ENCODE results near the gene GAREM1. TPM values are rescaled to one million over a fixed set of nuclear protein-coding genes. Genes with fewer than 3 reads are reported as not detected.

The GAREM1 gene
- total and polyA plus RNA-seq, 7 experiments from 2014 or later, result 0.06 to 1.0 (median 0.43) TPM; not detected in 2

GRCh38 chr18:32422201-32422600 lies 48.5 kb downstream of the GAREM1 start:
- DNase-seq (no peak), ATAC-seq (no peak)
- H3K36me3 Mint-ChIP-seq, result no peaks in the 10 kb centered on the region
- Histone ChIP-seq H3K4me1 (ENCODE audit: control insufficient read depth in 2 of 2, insufficient read depth in 2 of 2, low read length in 2 of 2) (no peaks in the 10 kb centered on the region), H3K27me3 (ENCODE audit: control insufficient read depth in 2 of 2, insufficient read depth in 2 of 2, low read length in 2 of 2) (no peaks in the 10 kb centered on the region), H3K4me3 (ENCODE audit: low read length) (no peak overlapping the region), H3K27ac (ENCODE audit: low read depth, low read length) (no peak overlapping the region), H3K9me3 (ENCODE audit: control insufficient read depth in 2 of 3, low read length in 3 of 3) (no peaks in the 10 kb centered on the region), H3K36me3 (ENCODE audit: control insufficient read depth in 2 of 3, insufficient read depth in 3 of 3, low read length in 3 of 3) (no peaks in the 10 kb centered on the region)
- CTCF ChIA-PET, result interaction anchor here (0.5 kb wide), 1 partner anchor 163 kb away, joined by 6 read pairs; no protein-coding TSS in a partner anchor
- no peak overlapping the region for H3K27ac Mint-ChIP-seq
- POLR2A ChIA-PET, result no interaction called here
- H3K4me1 Mint-ChIP-seq, result peaks cover 0 to 2% (median 0%) of the 10 kb centered on the region in 7 donors
- intact Hi-C loops (cut with micrococcal nuclease), result no loop called here
- peaks cover 0 to 14% (median 0%) of the 10 kb centered on the region in 5 donors for H3K27me3 Mint-ChIP-seq
- H3K4me3 Mint-ChIP-seq, result no peak overlapping the region
- H3K9me3 Mint-ChIP-seq, result no peaks in the 10 kb centered on the region

GRCh38 chr18:32420084-32420750 lies 50.5 kb downstream of the GAREM1 start:
- Mint-ChIP-seq H3K9me3 (peaks cover 0 to 3% (median 0%) of the 10 kb centered on the region in 11 donors), H3K27ac (no peak overlapping the region), H3K36me3 (no peaks in the 10 kb centered on the region), H3K4me3 (no peak overlapping the region), H3K4me1 (peaks cover 0 to 2% (median 0%) of the 10 kb centered on the region in 7 donors), H3K27me3 (peaks cover 0 to 15% (median 6%) of the 10 kb centered on the region in 5 donors)
- DNase-seq (no peak), ATAC-seq (no peak)
- H3K27me3 ChIP-seq (ENCODE audit: control insufficient read depth in 2 of 2, insufficient read depth in 2 of 2, low read length in 2 of 2), result no peaks in the 10 kb centered on the region
- no peak overlapping the region for H3K4me3 ChIP-seq (ENCODE audit: low read length)
- H3K4me1 ChIP-seq (ENCODE audit: control insufficient read depth in 2 of 2, insufficient read depth in 2 of 2, low read length in 2 of 2), result no peaks in the 10 kb centered on the region
- intact Hi-C loops (cut with micrococcal nuclease), result no loop called here
- no peaks in the 10 kb centered on the region for H3K9me3 ChIP-seq (ENCODE audit: control insufficient read depth in 2 of 3, low read length in 3 of 3)
- H3K36me3 ChIP-seq (ENCODE audit: control insufficient read depth in 2 of 3, insufficient read depth in 3 of 3, low read length in 3 of 3), result no peaks in the 10 kb centered on the region
- ChIA-PET CTCF (no interaction called here), POLR2A (no interaction called here)
- H3K27ac ChIP-seq (ENCODE audit: low read depth, low read length), result no peak overlapping the region

GRCh38 chr18:32418148-32418547 lies 52.5 kb downstream of the GAREM1 start:
- H3K4me3 Mint-ChIP-seq, result no peak overlapping the region
- no peak overlapping the region for H3K27ac Mint-ChIP-seq
- ChIA-PET CTCF (no interaction called here), POLR2A (no interaction called here)
- peaks cover 0 to 3% (median 0%) of the 10 kb centered on the region in 11 donors for H3K9me3 Mint-ChIP-seq
- no peaks in the 10 kb centered on the region for H3K36me3 ChIP-seq (ENCODE audit: control insufficient read depth in 2 of 3, insufficient read depth in 3 of 3, low read length in 3 of 3)
- peaks cover 3 to 25% (median 6%) of the 10 kb centered on the region in 5 donors for H3K27me3 Mint-ChIP-seq
- no peaks in the 10 kb centered on the region for H3K4me1 ChIP-seq (ENCODE audit: control insufficient read depth in 2 of 2, insufficient read depth in 2 of 2, low read length in 2 of 2)
- no peak for ATAC-seq
- H3K4me1 Mint-ChIP-seq, result peaks cover 0 to 2% (median 0%) of the 10 kb centered on the region in 7 donors
- no peaks in the 10 kb centered on the region for H3K36me3 Mint-ChIP-seq
- no peak overlapping the region for H3K4me3 ChIP-seq (ENCODE audit: low read length)
- no peak overlapping the region for H3K27ac ChIP-seq (ENCODE audit: low read depth, low read length)
- DNase-seq, result no peak
- H3K9me3 ChIP-seq (ENCODE audit: control insufficient read depth in 2 of 3, low read length in 3 of 3), result no peaks in the 10 kb centered on the region
- peaks cover 0 to 5% of the 10 kb centered on the region in 2 donors for H3K27me3 ChIP-seq (ENCODE audit: control insufficient read depth in 2 of 2, insufficient read depth in 2 of 2, low read length in 2 of 2)
- intact Hi-C loops (cut with micrococcal nuclease), result no loop called here

- Histone ChIP-seq H3K4me1 (ENCODE audit: control insufficient read depth in 2 of 2, insufficient read depth in 2 of 2, low read length in 2 of 2) (no peaks in the 10 kb centered on the region), H3K36me3 (ENCODE audit: control insufficient read depth in 2 of 3, insufficient read depth in 3 of 3, low read length in 3 of 3) (no peaks in the 10 kb centered on the region), H3K9me3 (ENCODE audit: control insufficient read depth in 2 of 3, low read length in 3 of 3) (no peaks in the 10 kb centered on the region), H3K4me3 (ENCODE audit: low read length) (no peak overlapping the region), H3K27ac (ENCODE audit: low read depth, low read length) (no peak overlapping the region), H3K27me3 (ENCODE audit: control insufficient read depth in 2 of 2, insufficient read depth in 2 of 2, low read length in 2 of 2) (no peaks in the 10 kb centered on the region)
- no peak for DNase-seq
- POLR2A ChIA-PET, result no interaction called here
- no peak overlapping the region for H3K27ac Mint-ChIP-seq
- peaks cover 0 to 8% (median 5%) of the 10 kb centered on the region in 7 donors for H3K4me1 Mint-ChIP-seq
- intact Hi-C loops (cut with micrococcal nuclease), result no loop called here
- ATAC-seq, result no peak
- peaks cover 0 to 10% (median 5%) of the 10 kb centered on the region in 5 donors for H3K27me3 Mint-ChIP-seq
- H3K9me3 Mint-ChIP-seq, result peaks cover 0 to 4% (median 0%) of the 10 kb centered on the region in 11 donors
- CTCF ChIA-PET, result no interaction called here
- no peaks in the 10 kb centered on the region for H3K36me3 Mint-ChIP-seq
- H3K4me3 Mint-ChIP-seq, result no peak overlapping the region
Measured at GRCh38 chr18:32405588-32405987, 65.1 kb downstream of the GAREM1 start.

- Histone ChIP-seq H3K27ac (ENCODE audit: low read depth, low read length) (no peak overlapping the region), H3K4me3 (ENCODE audit: low read length) (no peak overlapping the region), H3K36me3 (ENCODE audit: control insufficient read depth in 2 of 3, insufficient read depth in 3 of 3, low read length in 3 of 3) (no peaks in the 10 kb centered on the region), H3K27me3 (ENCODE audit: control insufficient read depth in 2 of 2, insufficient read depth in 2 of 2, low read length in 2 of 2) (no peaks in the 10 kb centered on the region), H3K9me3 (ENCODE audit: control insufficient read depth in 2 of 3, low read length in 3 of 3) (no peaks in the 10 kb centered on the region), H3K4me1 (ENCODE audit: control insufficient read depth in 2 of 2, insufficient read depth in 2 of 2, low read length in 2 of 2) (no peaks in the 10 kb centered on the region)
- no peak overlapping the region for H3K27ac Mint-ChIP-seq
- intact Hi-C loops (cut with micrococcal nuclease), result no loop called here
- POLR2A ChIA-PET, result no interaction called here
- DNase-seq (no peak), ATAC-seq (no peak)
- H3K4me1 Mint-ChIP-seq, result peaks cover 0 to 5% (median 5%) of the 10 kb centered on the region in 7 donors
- H3K27me3 Mint-ChIP-seq, result peaks cover 0 to 10% (median 4%) of the 10 kb centered on the region in 5 donors
- no peak overlapping the region for H3K4me3 Mint-ChIP-seq
- peaks cover 0 to 17% (median 5%) of the 10 kb centered on the region in 11 donors for H3K9me3 Mint-ChIP-seq
- CTCF ChIA-PET, result no interaction called here
- no peaks in the 10 kb centered on the region for H3K36me3 Mint-ChIP-seq
Measured at GRCh38 chr18:32401621-32402020, 69.1 kb downstream of the GAREM1 start.

- ChIA-PET CTCF (no interaction called here), POLR2A (no interaction called here)
- Mint-ChIP-seq H3K27me3 (peaks cover 6 to 23% (median 16%) of the 10 kb centered on the region in 5 donors), H3K4me1 (no peaks in the 10 kb centered on the region), H3K27ac (no peak overlapping the region), H3K4me3 (no peak overlapping the region), H3K36me3 (no peaks in the 10 kb centered on the region), H3K9me3 (peaks cover 0 to 17% (median 5%) of the 10 kb centered on the region in 11 donors)
- Histone ChIP-seq H3K27me3 (ENCODE audit: control insufficient read depth in 2 of 2, insufficient read depth in 2 of 2, low read length in 2 of 2) (no peaks in the 10 kb centered on the region), H3K4me1 (ENCODE audit: control insufficient read depth in 2 of 2, insufficient read depth in 2 of 2, low read length in 2 of 2) (no peaks in the 10 kb centered on the region), H3K36me3 (ENCODE audit: control insufficient read depth in 2 of 3, insufficient read depth in 3 of 3, low read length in 3 of 3) (no peaks in the 10 kb centered on the region), H3K4me3 (ENCODE audit: low read length) (no peak overlapping the region), H3K9me3 (ENCODE audit: control insufficient read depth in 2 of 3, low read length in 3 of 3) (no peaks in the 10 kb centered on the region), H3K27ac (ENCODE audit: low read depth, low read length) (no peak overlapping the region)
- no peak for ATAC-seq
- no peak for DNase-seq
- intact Hi-C loops (cut with micrococcal nuclease), result no loop called here
Measured at GRCh38 chr18:32393407-32393806, 77.3 kb downstream of the GAREM1 start.

- H3K27me3 ChIP-seq (ENCODE audit: control insufficient read depth in 2 of 2, insufficient read depth in 2 of 2, low read length in 2 of 2), result no peaks in the 10 kb centered on the region
- H3K27ac ChIP-seq (ENCODE audit: low read depth, low read length), result no peak overlapping the region
- H3K4me3 ChIP-seq (ENCODE audit: low read length), result no peak overlapping the region
- ChIA-PET CTCF (no interaction called here), POLR2A (no interaction called here)
- H3K27ac Mint-ChIP-seq, result no peak overlapping the region
- H3K36me3 Mint-ChIP-seq, result no peaks in the 10 kb centered on the region
- no peaks in the 10 kb centered on the region for H3K4me1 ChIP-seq (ENCODE audit: control insufficient read depth in 2 of 2, insufficient read depth in 2 of 2, low read length in 2 of 2)
- H3K9me3 Mint-ChIP-seq, result peaks cover 0 to 6% (median under 1%) of the 10 kb centered on the region in 11 donors
- ATAC-seq (no peak), DNase-seq (no peak)
- intact Hi-C loops (cut with micrococcal nuclease), result no loop called here
- H3K4me3 Mint-ChIP-seq, result no peak overlapping the region
- H3K9me3 ChIP-seq (ENCODE audit: control insufficient read depth in 2 of 3, low read length in 3 of 3), result no peaks in the 10 kb centered on the region
- H3K36me3 ChIP-seq (ENCODE audit: control insufficient read depth in 2 of 3, insufficient read depth in 3 of 3, low read length in 3 of 3), result no peaks in the 10 kb centered on the region
- H3K4me1 Mint-ChIP-seq, result no peaks in the 10 kb centered on the region
- peaks cover 9 to 30% (median 16%) of the 10 kb centered on the region in 5 donors for H3K27me3 Mint-ChIP-seq
Measured at GRCh38 chr18:32391126-32391525, 79.6 kb downstream of the GAREM1 start.
